T-helper 1 cell treated with Interleukin-12 subunit alpha and Interleukin-12 subunit beta and Interleukin-4 antibody, amounts not matched to agents 30 μg/mL and 1 μg/mL, for 36 hours (primary cell): ENCODE results near the gene SEMA7A.
"Not testable (repeated sequence)": the region's sequence is repeated elsewhere in the genome, so short reads cannot be mapped to it uniquely, and the experiment has no call there.

ENCODE experiments used
- H3K27ac Mint-ChIP-seq: one replicate; pipeline ENCODE4 v1.8.0; 2021; ENCODE audit warnings: mild to moderate bottlenecking, mixed read lengths
- H3K27me3 Mint-ChIP-seq: one replicate; pipeline ENCODE4 v1.8.0; 2021; ENCODE audit warnings: low read depth, mixed read lengths
- H3K36me3 Mint-ChIP-seq: one replicate; pipeline ENCODE4 v1.8.0; 2021; ENCODE audit warnings: low read depth, mixed read lengths
- H3K4me1 Mint-ChIP-seq: one replicate; pipeline ENCODE4 v1.8.0; 2021; ENCODE audit warnings: low read depth, mixed read lengths
- H3K4me3 Mint-ChIP-seq: one replicate; pipeline ENCODE4 v1.8.0; 2021; ENCODE audit warnings: mild to moderate bottlenecking, moderate library complexity, mixed read lengths
- H3K9me3 Mint-ChIP-seq: one replicate; pipeline ENCODE4 v1.8.0; 2021; ENCODE audit warnings: mixed read lengths

Gene SEMA7A

DNA sequence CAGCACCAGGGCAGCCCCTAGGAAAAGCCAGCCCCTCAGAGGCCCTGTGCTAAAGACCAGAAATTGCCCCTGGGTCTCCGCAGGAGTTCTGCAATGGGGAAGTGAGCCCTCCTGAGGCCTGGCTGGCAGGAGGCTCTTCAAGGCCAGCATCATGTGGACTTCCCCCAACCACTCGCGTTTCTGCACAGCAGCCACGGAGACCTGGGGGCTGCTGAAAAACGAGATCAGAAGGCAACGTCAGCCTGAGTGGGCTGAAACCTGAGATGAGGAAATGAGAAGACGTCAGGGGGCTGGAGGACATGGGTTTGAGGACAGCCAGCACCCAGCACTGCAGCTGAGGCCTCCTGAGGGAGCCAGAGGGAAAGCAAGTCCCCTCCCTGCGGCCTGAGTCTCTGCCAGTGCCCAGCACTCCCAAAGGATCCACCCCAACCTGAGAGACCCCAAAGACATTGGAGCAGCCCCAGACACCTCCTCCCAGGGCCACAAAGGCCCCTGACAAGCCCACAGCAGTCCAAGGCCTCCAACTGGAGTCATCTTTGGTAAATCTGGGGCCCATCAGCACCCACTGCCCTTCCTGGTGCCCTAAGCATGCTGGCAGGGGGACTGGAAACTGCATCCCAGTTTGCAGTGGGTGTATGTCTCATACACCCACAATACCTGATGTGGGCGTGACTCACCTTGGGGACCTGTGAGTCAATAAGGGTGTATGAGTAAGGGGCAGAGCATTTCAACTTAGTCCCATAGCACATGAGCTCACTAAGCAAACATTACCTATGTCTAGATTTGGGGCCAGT lies 37.1 kb downstream of the SEMA7A start:
- Mint-ChIP-seq H3K4me3 (peak overlapping the region; percentile 52), H3K36me3 (no peaks in the 10 kb centered on the region), H3K9me3 (no peaks in the 10 kb centered on the region), H3K4me1 (peaks cover 71% of the 10 kb centered on the region), H3K27me3 (no peaks in the 10 kb centered on the region), H3K27ac (peak overlapping the region; percentile 90)

DNA sequence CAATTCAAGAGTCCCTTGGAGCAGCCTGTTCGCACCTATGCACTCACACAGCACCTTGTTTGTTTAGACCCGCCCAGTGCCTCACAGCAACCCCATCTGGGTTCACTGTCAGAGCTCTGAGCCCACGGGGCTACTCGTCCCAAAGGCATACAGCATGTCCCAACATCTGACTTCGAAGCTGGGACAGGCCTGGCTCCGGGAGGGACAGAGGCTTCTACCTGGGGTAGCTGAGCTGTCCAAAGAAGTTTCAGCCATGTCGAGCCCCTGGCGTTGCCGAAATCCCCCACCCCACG lies 37.7 kb downstream of the SEMA7A start:
- H3K4me3 Mint-ChIP-seq = no peak overlapping the region
- peak overlapping the region; percentile 63 for H3K27ac Mint-ChIP-seq
- no peaks in the 10 kb centered on the region for H3K9me3 Mint-ChIP-seq
- H3K4me1 Mint-ChIP-seq = peaks cover 71% of the 10 kb centered on the region
- no peaks in the 10 kb centered on the region for H3K27me3 Mint-ChIP-seq
- no peaks in the 10 kb centered on the region for H3K36me3 Mint-ChIP-seq

DNA sequence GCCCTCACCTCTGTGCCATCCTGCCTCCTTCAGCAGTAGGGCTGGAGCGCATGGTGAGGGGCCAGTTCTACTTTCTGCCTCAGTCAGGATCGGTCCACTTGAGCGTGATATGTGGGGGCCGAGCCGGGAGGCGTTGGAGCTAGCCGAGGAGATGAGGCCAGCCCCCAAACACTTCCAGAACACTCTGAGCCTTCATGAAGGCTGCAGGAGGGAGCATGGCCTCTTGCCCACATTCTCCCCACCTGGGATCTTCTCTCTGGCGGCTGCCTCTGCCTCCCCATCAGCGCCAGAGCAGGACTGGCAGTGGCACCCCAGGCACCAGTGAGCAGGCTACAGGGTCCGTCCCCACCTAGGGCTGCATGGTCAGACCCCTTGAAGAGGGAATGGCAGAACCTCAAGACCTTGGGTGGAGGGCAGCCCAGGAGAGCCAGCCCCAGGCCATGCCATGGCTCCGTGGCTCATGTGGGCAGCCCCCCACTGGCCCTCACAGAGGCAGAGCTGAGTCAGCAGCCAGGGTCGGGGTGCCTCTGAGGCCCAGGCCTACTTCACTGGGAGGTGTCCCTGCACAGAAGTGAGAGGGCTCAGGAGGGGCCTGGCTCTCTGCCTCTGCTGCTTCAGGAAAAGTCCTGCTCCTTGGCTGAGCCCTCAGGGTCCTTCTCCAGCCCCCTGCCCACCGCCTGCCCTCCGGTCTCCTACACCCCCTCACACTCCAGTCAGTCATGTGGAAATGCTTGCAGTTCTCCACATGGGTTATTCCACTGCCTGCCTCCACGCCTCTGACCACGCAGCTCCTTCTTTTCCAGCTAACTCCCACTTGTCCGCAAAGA lies 38.2 kb downstream of the SEMA7A start:
- Mint-ChIP-seq H3K36me3 (no peaks in the 10 kb centered on the region), H3K27ac (peak overlapping the region; percentile 63), H3K27me3 (no peaks in the 10 kb centered on the region), H3K9me3 (no peaks in the 10 kb centered on the region), H3K4me1 (peaks cover 71% of the 10 kb centered on the region), H3K4me3 (no peak overlapping the region)

DNA sequence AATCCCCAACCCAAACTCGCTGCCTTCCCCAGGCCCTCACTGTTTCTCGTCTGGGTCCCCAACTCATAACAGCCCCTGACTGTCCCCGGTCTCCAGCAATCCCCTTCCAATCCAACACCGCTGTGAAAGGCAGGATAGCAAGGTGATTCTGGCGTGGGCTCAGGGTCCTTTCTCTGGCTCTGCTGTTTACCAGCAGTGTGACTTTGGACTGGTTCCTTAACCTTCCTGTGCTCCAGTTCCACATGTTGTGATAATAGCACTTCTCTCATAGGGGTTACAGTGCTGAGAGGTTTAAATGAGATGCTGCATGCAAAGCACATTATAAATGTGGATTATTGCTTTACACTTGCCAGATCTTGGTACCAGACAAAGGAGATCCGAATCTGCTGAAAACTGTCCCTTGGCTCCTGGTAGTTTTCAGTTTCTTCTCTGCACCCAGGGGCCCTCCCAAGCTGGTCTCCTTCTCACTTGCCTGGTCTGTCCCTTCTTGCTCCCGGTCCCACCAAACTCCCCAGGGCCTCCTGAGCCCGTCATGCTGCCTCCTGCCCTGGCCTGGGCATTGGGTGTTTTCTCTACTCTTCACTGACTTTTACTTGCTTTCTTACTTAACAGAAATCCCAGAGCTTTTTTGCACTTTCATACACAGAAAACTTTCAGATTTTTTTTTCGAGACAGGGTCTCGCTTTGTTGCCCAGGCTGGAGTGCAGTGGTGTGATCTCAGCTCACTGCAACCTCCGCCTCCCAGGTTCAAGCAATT lies 39.5 kb downstream of the SEMA7A start:
- Mint-ChIP-seq H3K36me3 (no peaks in the 10 kb centered on the region), H3K27ac (peak overlapping the region; percentile 59), H3K9me3 (no peaks in the 10 kb centered on the region), H3K4me3 (no peak overlapping the region), H3K27me3 (no peaks in the 10 kb centered on the region), H3K4me1 (peaks cover 67% of the 10 kb centered on the region)

DNA sequence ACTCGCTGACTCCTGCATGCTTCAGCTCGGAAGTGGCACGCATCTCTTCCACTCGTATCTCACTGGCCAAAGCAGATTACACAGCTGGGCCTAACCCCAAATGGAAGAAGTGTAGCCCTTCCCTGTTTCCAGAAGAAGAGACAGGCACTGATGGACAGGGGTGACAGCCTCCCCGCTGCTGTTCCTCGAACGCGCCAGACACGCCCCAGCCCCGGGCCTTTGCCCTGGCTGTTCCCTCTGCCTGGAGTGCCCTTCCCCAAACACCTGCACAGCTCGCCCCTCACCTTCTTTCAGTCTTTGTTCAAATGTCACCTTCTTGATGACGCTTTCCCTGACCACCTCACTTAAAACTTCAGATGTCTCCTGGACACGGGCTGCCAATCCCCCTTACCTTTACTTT lies 40.3 kb downstream of the SEMA7A start:
- Mint-ChIP-seq H3K36me3 (no peaks in the 10 kb centered on the region), H3K27ac (no peak overlapping the region), H3K4me1 (peaks cover 61% of the 10 kb centered on the region), H3K9me3 (no peaks in the 10 kb centered on the region), H3K4me3 (no peak overlapping the region), H3K27me3 (no peaks in the 10 kb centered on the region)

DNA sequence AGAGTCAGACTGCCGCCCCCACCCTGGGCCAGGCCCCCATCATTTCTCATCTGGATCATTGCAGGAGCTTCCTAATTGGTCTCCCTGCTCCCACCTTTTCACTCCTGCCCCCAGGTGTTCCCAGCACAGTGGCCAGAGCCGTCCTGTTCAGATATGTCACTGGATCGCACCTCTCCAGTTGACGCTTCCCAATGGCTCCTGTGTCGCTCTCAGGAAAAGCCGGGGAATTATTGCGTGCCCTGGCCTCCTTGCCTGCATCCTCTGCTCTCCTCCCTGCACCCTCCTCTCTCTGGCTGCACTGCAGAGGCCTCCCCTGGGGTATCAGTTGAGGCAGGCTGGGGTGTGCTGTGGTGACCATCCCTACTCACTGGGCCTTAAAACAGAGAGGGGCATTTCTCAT lies 40.9 kb downstream of the SEMA7A start:
- Mint-ChIP-seq H3K36me3 (no peaks in the 10 kb centered on the region), H3K9me3 (no peaks in the 10 kb centered on the region), H3K27me3 (no peaks in the 10 kb centered on the region), H3K4me1 (peaks cover 55% of the 10 kb centered on the region), H3K27ac (peak overlapping the region; percentile 34), H3K4me3 (no peak overlapping the region)

DNA sequence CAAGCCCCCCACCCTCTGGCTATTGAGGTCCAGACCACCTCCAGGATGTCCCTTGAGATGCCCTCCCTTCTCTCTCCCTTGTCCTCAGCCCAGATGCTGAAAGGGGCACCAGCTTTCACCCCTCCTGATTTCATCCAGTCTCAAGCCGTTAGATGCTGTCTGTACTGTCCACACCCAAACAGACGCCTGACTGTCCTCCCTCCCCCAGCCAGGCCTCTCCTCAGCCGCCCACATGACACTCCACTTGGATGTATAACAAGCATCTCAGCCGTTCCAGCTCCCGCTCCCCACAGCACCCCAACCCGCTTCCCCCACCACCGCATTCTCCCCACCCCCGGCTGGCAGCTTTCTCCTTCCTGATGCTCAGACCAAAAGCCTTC lies 41.3 kb downstream of the SEMA7A start:
- Mint-ChIP-seq H3K27me3 (no peaks in the 10 kb centered on the region), H3K9me3 (no peaks in the 10 kb centered on the region), H3K4me1 (peaks cover 51% of the 10 kb centered on the region), H3K4me3 (peak overlapping the region; percentile 44), H3K36me3 (no peaks in the 10 kb centered on the region), H3K27ac (peak overlapping the region; percentile 70)

DNA sequence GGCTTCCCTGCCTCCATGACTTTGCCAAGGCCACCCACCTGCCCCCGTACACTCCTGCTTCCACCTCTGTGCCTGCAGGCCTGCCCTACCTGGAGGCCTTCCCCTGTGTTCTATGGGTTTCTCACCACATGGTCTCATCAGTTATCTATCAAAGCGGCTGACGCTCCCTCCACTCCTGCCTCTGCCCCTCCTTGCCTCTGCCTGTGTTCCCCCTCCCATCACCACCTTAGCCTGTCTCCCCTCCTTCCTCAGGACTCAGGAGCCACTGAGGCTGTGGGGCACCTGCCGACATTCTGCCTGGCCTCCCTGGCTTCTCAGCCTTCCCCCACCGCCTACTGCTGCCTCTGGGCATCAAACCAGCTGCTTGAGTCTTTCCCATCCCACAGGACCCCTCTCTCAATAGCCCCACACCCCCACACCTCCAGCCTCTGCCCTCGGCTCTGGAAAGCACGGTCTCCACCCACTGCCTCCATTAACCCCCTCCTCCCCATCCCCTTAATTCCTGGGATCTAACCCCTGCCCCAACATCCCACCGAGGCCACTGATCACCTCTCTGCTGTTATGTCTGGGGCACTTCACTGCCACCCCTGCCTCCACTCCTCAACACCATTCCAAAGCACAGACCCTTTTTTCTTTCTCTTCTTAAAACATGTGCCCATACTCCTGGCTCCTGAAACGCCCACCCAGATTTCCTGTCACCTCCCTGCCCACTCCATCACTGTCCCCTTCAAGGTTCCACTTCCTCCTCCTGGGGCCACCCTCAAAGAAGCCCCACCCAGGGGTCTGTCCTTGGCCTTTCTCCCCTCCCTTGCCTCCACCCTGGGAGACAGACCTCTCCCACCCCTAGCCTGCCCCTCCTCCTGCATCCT lies 41.9 kb downstream of the SEMA7A start:
- Mint-ChIP-seq H3K4me3 (no peak overlapping the region), H3K27ac (peak overlapping the region; percentile 73), H3K36me3 (no peaks in the 10 kb centered on the region), H3K9me3 (no peaks in the 10 kb centered on the region), H3K27me3 (no peaks in the 10 kb centered on the region), H3K4me1 (peaks cover 46% of the 10 kb centered on the region)

DNA sequence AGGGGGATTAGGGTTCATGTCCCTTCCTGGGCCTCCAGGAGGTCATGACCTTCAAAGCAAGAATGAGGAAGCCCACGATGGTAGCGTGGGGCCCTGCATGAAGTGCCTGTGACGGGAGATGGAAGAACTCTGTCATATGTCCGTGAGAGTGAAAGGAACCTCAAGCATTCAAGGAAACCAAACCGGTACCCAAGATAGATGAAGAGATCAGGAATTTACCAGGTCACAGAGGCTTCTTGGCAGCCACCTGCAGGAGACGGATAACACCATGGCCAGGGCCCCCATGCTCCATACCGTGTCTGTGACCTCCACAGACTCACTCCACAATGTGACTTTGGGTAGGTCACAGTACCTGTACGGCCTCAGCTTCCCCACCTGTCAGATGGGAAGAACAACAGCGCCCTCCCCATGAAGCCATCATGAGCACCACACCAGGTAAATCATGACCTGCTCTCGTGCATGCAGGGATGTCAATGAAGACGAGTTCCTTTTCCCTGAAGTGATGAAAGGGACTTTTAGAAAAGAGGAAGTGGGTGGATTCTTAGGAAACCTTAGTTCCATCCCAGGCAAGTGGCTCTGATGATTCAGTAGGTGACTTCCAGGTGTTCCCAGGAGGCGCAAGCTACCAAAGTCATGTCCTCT lies 43.0 kb downstream of the SEMA7A start:
- H3K4me3 Mint-ChIP-seq = peak overlapping the region; percentile 8
- H3K4me1 Mint-ChIP-seq = peaks cover 39% of the 10 kb centered on the region
- no peaks in the 10 kb centered on the region for H3K36me3 Mint-ChIP-seq
- no peaks in the 10 kb centered on the region for H3K27me3 Mint-ChIP-seq
- no peaks in the 10 kb centered on the region for H3K9me3 Mint-ChIP-seq
- peak overlapping the region; percentile 62 for H3K27ac Mint-ChIP-seq

DNA sequence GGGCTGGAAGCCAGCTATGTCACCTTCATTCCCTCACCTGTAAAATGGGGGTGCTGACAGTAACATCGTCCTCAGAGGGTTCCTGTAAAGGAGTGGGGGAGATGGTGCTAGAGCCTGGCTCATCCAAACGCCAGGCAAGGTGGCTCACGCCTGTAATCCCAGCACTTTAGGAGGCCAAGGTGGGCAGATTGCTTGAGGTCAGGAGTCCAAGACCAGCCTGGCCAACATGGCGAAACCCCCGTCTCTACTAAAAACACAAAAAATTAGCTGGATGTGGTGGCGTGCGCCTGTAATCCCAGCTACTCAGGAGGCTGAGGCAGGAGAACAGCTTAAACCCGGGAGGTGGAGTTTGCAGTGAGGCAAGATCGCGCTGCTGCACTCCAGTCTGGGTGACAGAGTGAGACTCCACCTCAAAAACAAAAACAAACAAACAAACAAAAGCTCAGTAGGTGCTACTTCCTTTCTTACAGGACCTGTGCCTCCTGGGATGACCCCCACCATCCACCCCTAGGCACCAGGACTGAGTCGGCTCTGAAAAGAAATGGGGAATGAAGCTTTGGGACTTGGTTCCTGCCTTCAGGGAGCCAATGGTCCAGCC lies 43.6 kb downstream of the SEMA7A start:
- peak overlapping the region; percentile 8 for H3K4me3 Mint-ChIP-seq
- H3K9me3 Mint-ChIP-seq, H3K36me3 Mint-ChIP-seq, H3K27me3 Mint-ChIP-seq: not testable (repeated sequence)
- peak overlapping the region; percentile 62 for H3K27ac Mint-ChIP-seq
- H3K4me1 Mint-ChIP-seq = peaks cover 39% of the 10 kb centered on the region

DNA sequence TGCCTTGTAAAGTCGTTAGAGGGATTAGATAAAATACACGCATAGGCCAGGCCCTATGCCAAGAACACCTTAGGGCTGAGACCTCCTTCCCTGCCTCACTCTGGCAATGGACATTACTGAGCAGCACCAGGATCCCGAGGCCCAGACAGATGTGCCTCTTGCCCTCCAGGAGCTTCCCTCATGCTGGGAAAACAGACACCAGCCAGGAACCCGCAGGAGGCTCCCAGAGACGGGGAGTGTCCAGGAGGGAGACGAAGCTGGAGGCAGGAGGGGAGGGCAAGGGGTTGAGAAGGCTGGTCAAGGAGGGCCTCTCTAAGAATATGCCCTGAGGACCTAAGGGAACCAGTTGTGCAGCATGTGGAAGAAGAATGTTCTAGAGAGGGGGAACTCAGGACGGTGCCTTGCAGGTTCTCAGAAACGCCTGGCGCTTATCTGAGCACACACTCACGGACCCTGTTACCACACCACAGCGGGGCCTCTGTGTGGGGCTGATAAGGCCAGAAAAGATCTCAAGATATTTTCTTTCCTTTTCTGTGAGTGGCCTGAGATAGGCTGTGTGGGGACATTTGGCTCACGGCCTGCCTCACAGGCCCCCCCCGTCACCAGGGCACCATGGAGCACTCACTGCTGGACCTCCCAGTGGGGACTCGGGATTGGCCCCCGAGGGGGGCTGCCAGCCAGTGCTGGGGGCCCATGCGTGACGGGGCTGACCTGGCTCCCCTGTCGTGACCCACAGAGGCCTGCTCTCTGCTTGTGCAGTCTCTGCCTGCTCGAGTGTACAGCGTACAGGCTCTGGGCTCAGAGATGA lies 44.3 kb downstream of the SEMA7A start:
- no peak overlapping the region for H3K4me3 Mint-ChIP-seq
- no peaks in the 10 kb centered on the region for H3K36me3 Mint-ChIP-seq
- peaks cover 44% of the 10 kb centered on the region for H3K4me1 Mint-ChIP-seq
- no peaks in the 10 kb centered on the region for H3K27me3 Mint-ChIP-seq
- H3K27ac Mint-ChIP-seq = no peak overlapping the region
- H3K9me3 Mint-ChIP-seq = no peaks in the 10 kb centered on the region

DNA sequence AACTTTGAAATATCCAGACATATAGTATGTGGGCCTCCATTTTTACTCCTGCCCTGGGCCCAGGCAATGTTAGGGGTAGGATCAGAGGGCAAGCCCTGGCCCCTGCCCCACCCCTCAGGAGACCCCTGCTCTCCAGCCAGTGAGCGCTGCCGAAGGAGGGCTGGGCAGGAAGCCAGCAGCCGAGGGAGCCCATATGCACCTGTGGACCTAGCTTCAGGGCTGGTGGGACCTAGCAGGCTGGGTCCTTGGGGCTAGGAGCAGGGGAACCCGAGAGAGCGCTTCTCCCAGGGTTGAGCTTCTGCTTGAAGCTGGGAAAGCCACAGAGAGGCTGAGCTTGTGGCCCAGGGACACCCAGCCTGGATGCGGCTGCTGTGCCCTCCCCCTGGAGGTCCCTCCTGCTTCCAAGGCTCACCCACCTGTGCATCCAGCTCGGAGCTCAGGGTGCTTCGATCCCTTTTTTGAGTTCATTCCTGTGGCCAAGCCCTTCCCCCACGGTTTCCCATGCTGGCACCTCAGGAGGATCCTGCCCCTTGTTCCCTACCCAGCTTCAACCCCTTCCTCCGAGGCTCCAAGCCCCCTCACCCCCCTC lies 45.3 kb downstream of the SEMA7A start:
- Mint-ChIP-seq H3K27ac (no peak overlapping the region), H3K36me3 (no peaks in the 10 kb centered on the region), H3K9me3 (no peaks in the 10 kb centered on the region), H3K27me3 (no peaks in the 10 kb centered on the region), H3K4me3 (no peak overlapping the region), H3K4me1 (peaks cover 44% of the 10 kb centered on the region)
